ENCODE results near the gene BANF1.

The BANF1 gene, protein sequence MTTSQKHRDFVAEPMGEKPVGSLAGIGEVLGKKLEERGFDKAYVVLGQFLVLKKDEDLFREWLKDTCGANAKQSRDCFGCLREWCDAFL

DNA sequence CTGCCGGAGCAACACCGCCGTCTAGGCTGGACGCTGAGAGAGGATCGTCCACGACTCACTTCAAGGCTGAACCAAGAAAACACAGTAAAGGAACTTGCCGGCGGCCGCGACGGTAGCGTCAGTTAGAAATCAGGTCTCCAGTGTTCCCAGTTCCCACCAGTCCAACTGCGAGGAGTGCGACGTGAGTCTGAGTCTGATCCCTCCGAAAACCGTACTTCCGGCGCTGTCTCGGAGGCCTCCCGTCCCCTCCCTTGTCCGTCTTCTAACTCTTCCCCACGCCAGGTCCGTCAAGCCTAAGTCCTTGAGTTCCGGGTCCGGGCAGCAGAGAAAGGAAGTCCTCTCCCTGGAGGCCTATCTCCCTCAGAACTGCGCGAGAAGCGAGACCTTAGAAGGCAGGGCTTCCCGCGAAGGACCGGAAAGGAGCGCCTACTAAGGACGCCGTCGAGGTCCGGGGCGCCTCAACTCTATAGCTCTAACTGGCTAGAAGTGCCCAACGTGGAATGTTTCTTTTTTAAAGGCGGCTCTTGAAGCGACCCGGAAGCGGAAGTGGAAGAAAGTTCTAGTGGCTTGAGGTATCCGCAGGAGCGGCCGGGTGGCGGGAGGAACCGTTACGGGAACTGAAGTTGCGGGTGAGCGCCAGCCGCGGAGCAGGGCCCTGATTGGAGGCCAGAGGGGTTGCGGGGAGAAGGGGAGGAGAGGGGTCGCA is at the start of gene BANF1, which contains the start of gene EIF1AD:
BANF1 (plus strand) TSS at position 562 of the 706 bp plus-strand sequence. CDS start 748 bp downstream, outside the sequence.
EIF1AD (minus strand) TSS at position 216 of the 706 bp plus-strand sequence. CDS start 1,768 bp downstream, outside the sequence.
- DNase-seq (ENCODE audit: low read depth): peak; percentile 96
- peak within 1 kb of the TSS; percentile 99 for H3K4me3 ChIP-seq (ENCODE audit: low read depth, low read length)
- TF ChIP-seq, protein P1, sequence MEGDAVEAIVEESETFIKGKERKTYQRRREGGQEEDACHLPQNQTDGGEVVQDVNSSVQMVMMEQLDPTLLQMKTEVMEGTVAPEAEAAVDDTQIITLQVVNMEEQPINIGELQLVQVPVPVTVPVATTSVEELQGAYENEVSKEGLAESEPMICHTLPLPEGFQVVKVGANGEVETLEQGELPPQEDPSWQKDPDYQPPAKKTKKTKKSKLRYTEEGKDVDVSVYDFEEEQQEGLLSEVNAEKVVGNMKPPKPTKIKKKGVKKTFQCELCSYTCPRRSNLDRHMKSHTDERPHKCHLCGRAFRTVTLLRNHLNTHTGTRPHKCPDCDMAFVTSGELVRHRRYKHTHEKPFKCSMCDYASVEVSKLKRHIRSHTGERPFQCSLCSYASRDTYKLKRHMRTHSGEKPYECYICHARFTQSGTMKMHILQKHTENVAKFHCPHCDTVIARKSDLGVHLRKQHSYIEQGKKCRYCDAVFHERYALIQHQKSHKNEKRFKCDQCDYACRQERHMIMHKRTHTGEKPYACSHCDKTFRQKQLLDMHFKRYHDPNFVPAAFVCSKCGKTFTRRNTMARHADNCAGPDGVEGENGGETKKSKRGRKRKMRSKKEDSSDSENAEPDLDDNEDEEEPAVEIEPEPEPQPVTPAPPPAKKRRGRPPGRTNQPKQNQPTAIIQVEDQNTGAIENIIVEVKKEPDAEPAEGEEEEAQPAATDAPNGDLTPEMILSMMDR (IDR thresholded peaks at IDR 0.05; ENCODE audit: control insufficient read depth, extremely low read depth, insufficient read depth): no peak

DNA sequence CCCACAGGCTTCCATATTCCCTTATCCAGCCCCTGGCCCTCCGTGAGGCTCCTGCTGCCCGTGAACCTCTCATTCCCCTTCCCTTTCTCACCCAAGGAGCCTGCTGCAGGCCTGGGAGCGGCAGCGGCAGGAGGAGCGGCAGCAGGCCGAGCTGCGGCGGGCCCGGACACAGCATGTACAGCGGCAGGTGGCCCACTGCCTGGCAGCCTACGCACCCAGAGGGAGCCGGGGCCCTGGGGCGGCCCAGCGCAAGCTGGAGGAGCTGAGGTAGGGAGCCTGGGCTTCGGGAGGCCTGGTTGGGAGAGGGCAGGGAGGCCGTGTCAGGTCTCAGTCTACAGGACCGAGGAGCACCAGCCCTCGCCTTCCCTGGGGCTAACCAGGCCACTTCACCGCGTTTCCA is 48.8 kb upstream of the BANF1 start:
- no peak for DNase-seq (ENCODE audit: low read depth)

DNA sequence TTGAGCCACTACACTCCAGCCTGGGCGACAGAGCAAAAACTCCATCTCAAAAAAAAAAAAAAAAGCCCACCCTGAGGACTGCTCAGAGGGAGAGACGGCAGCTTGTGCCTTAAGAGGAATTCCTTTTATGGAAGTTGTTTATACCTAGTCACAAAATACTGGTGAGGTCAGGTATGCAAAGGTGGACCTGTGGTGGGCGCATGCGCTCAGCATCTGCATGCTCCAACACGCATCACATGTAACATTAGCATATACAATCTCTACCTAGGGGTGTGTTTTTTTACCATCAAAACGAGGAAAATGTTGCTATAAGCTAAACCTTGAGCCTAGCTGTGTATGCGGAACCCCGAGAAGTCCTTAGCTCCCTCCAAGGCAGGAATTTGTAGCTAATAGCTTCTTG is 47.5 kb upstream of the BANF1 start:
- no peak for DNase-seq (ENCODE audit: low read depth)
- TF ChIP-seq, protein P1 (IDR thresholded peaks at IDR 0.05; ENCODE audit: control insufficient read depth, extremely low read depth, insufficient read depth): no peak
- no peak overlapping the region for H3K4me3 ChIP-seq (ENCODE audit: low read depth, low read length)

More for the DNA sequence above, 48.8 kb upstream of the BANF1 start:
- TF ChIP-seq, protein P1 (IDR thresholded peaks at IDR 0.05; ENCODE audit: control insufficient read depth, extremely low read depth, insufficient read depth): no peak
- no peak overlapping the region for H3K4me3 ChIP-seq (ENCODE audit: low read depth, low read length)

DNA sequence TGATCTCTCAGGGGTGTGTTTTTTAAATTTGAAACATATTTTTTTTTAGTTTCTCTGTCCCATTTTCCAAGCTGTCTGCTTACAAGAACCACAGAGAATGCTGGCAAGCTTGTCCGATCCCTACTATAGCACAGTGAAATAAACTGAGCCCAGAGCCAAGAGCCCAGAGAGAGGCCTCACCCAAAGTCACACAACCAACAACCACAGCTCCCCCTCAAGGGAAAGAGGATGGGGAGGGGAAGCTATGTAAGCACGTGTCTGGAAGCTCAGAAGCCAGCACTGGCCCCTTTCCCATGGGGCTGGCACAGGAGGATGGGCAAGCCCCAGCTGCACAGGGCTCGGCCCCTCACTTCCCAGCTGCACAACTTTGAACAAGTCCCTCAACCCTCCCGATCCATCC is 44.0 kb upstream of the BANF1 start:
- H3K4me3 ChIP-seq (ENCODE audit: low read depth, low read length): no peak overlapping the region
- TF ChIP-seq, protein P1 (IDR thresholded peaks at IDR 0.05; ENCODE audit: control insufficient read depth, extremely low read depth, insufficient read depth): no peak
- DNase-seq (ENCODE audit: low read depth): no peak

DNA sequence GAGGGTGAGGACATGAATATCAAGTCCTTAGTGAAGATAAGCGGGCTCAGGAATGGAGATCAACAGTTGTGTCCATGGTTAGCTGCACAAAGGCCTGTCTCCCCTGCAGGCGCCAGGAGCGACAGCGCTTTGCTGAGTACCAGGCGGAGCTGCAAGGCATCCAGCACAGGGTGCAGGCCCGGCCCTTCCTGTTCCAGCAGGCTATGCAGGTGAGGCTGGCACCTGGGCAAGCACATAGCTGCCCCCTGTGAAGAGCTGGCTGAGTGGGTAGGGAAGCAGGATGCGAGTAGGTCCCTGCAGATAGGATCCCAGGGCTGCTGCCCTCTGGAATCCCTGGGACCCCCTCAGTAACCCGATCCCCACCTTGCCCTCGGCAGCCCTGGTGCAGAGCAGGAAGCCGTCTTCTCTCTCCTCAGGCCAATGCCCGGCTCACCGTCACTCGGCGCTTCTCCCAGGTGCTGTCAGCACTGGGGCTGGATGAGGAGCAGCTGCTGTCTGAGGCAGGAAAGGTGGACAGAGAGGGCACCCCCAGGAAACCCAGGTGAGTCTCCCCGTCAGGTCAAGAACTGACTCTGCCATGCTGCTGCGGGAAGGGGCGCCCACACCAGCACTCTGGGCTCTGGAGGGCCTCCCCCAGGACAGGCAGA is 43.4 kb upstream of the BANF1 start:
- TF ChIP-seq, protein P1 (IDR thresholded peaks at IDR 0.05; ENCODE audit: control insufficient read depth, extremely low read depth, insufficient read depth): no peak
- H3K4me3 ChIP-seq (ENCODE audit: low read depth, low read length): no peak overlapping the region
- DNase-seq (ENCODE audit: low read depth): no peak

DNA sequence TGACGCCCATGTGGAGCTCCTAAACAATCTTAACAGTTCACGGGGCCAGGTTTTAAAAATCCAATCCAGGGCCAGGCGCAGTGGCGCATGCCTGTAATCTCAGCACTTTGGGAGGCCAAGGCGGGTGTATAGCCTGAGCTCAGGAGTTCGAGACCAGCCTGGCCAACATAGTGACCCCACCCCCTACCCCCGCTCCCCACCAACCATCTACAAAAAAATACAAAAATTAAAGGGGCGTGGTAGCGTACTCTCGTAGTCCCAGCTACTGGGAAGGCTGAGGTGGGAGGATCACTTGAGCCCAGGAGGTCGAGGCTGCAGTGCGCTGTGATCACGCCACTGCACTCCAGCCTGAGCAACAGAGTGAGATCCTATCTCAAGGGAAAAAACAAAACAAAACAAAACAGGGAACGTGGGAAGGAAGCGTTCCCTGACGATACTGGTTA is 41.5 kb upstream of the BANF1 start:
- DNase-seq (ENCODE audit: low read depth): no peak
- H3K4me3 ChIP-seq (ENCODE audit: low read depth, low read length): peak overlapping the region; percentile 72
- TF ChIP-seq, protein P1 (IDR thresholded peaks at IDR 0.05; ENCODE audit: control insufficient read depth, extremely low read depth, insufficient read depth): no peak

All from LNCaP clone FGC (cell line).